K562 (cell line): ENCODE data around the gene RNF166. TPM values are rescaled to one million over a fixed set of nuclear protein-coding genes. Genes with fewer than 3 reads are reported as not detected.
A peak's percentile ranks its signal among the peaks of the same experiment; 100 is the strongest.

Experiments used
- ATAC-seq: fragments of 200-7000 bp; cut with Tn5 transposase; 3 replicates; pipeline ENCODE4 v1.9.1; 2020; ENCODE audit warnings: moderate library complexity
- BruUV-seq: library from RNA; stranded (reverse); fragments of 400-500 nt; replicated peaks from 2 replicates; lab custom pipeline; 2021; lab: Mats Ljungman, UMichigan
- CTCF ChIA-PET: fragments of 300-600 bp; formaldehyde crosslinking; extraction: SDS; loops from one replicate; lab custom pipeline; 2021; ENCODE audit warnings: low intra/inter-chr PET ratio; lab: Yijun Ruan, JAX
- POLR2A ChIA-PET: fragments of 300-600, 350-650 bp; sonication (Branson Sonifier 250); formaldehyde crosslinking; extraction: SDS; loops from one replicate; lab custom pipeline; 2021; ENCODE audit warnings: antibody characterized with exemption, inconsistent platforms; lab: Yijun Ruan, JAX
- DNase-seq, 4 experiments: peaks; one replicate each; pipeline versions ENCODE4 v3.0.0 to v3.0.0-alpha.2; 2011 to 2018; ENCODE audit warnings: low spot score in 3 of 4, mixed read lengths in 3 of 4; ENCODE audit errors: extremely low read depth in 1 of 4
- FAIRE-seq: peaks from 2 replicates; lab custom pipeline; 2011; peaks lifted over from hg19 to GRCh38; lab: Jason Lieb, UNC
- H2AFZ ChIP-seq: 2 replicates; pipeline ENCODE4 v1.6.0; 2011; ENCODE audit warnings: low read depth, low read length, control low read depth, inconsistent platforms
- H3K27ac ChIP-seq: fragments of 200-600 bp; 3 replicates; pipeline ENCODE4 v1.8.0; 2011; ENCODE audit warnings: low read depth, mild to moderate bottlenecking, control low read depth, inconsistent platforms, low read length, moderate library complexity, mixed read lengths; ENCODE audit errors: extremely low read depth
- H3K27me3 ChIP-seq, 2 experiments: fragments of 300-600 bp in 1 of 2; 2 replicates in 1 of 2; 3 replicates in 1 of 2; pipeline versions ENCODE4 v1.6.0 to v1.8.0; 2011; ENCODE audit warnings: inconsistent platforms in 2 of 2, low read length in 2 of 2, mild to moderate bottlenecking in 1 of 2, mixed read lengths in 1 of 2, moderate library complexity in 1 of 2; ENCODE audit not compliant: control insufficient read depth in 2 of 2, insufficient read depth in 2 of 2
- H3K36me3 ChIP-seq: fragments of 300-600 bp; 3 replicates; pipeline ENCODE4 v1.8.0; 2011; ENCODE audit warnings: mild to moderate bottlenecking, low read length, inconsistent platforms; ENCODE audit not compliant: control insufficient read depth, insufficient read depth
- H3K4me1 ChIP-seq, 2 experiments: fragments of 200-600 bp in 1 of 2; replicated peaks in 1 of 2; 2 replicates in 1 of 2; 3 replicates in 1 of 2; pipeline versions ENCODE4 v1.5.1 to v1.8.0; 2011; ENCODE audit warnings: inconsistent platforms in 2 of 2, low read length in 2 of 2, mild to moderate bottlenecking in 1 of 2, mixed read lengths in 1 of 2, moderate library complexity in 1 of 2; ENCODE audit not compliant: control insufficient read depth in 2 of 2, insufficient read depth in 2 of 2
- H3K4me2 ChIP-seq: 2 replicates; pipeline ENCODE4 v1.6.1; 2011; ENCODE audit warnings: low read length, control low read depth, inconsistent platforms, mixed read lengths; ENCODE audit not compliant: insufficient read depth
- H3K4me3 ChIP-seq: fragments of 200-600 bp; sonication (generic), shearing (Covaris generic); 2 replicates; pipeline ENCODE4 v1.5.1; 2016; ENCODE audit warnings: control low read depth, inconsistent platforms
- H3K79me2 ChIP-seq: fragments of 200-600 bp; 3 replicates; pipeline ENCODE4 v1.8.0; 2011; ENCODE audit warnings: low read length, inconsistent platforms; ENCODE audit not compliant: control insufficient read depth, insufficient read depth
- H3K9ac ChIP-seq, 2 experiments: 2 replicates each; pipeline versions ENCODE4 v1.6.0 to v1.6.1; 2011; ENCODE audit warnings: low read depth in 2 of 2, low read length in 2 of 2, control low read depth in 1 of 2, inconsistent platforms in 1 of 2, mild to moderate bottlenecking in 1 of 2, mixed read lengths in 1 of 2; ENCODE audit not compliant: insufficient read depth in 1 of 2
- H3K9me1 ChIP-seq: one replicate; pipeline ENCODE4 v1.6.0; 2011; ENCODE audit warnings: inconsistent platforms, mild to moderate bottlenecking, low read length, moderate library complexity; ENCODE audit not compliant: control insufficient read depth, insufficient read depth
- H3K9me3 ChIP-seq: replicated peaks from 2 replicates; pipeline ENCODE4 v1.5.1; 2011; ENCODE audit warnings: low read depth, low read length, inconsistent platforms; ENCODE audit not compliant: control insufficient read depth, insufficient read depth
- H4K20me1 ChIP-seq: replicated peaks from 2 replicates; pipeline ENCODE4 v1.6.1; 2011; ENCODE audit warnings: low read length, inconsistent platforms, mixed read lengths; ENCODE audit not compliant: control insufficient read depth, insufficient read depth
- MCM5 ChIP-seq: fragments of 450-650 bp; IDR thresholded peaks from 2 replicates; pipeline ENCODE4 v1.6.1; 2016; ENCODE audit warnings: low read depth
- PRDM10 ChIP-seq: fragments of 450-650 bp; IDR thresholded peaks from 2 replicates; pipeline ENCODE4 v1.6.1; 2018; ENCODE audit not compliant: partially characterized antibody
- RBFOX2 ChIP-seq: fragments of 200-400 bp; formaldehyde crosslinking; IDR thresholded peaks from 2 replicates; pipeline ENCODE4 v1.6.1; 2017; ENCODE audit warnings: low read depth, mild to moderate bottlenecking, low read length, moderate library complexity
- RNF219 ChIP-seq: fragments of 250-450 bp; sonication (Bioruptor Pico); IDR thresholded peaks from 2 replicates; pipeline ENCODE4 v1.5.0; 2022; ENCODE audit warnings: mild to moderate bottlenecking
- WGBS: fragments of 100-300 bp; shearing (Covaris generic); methylation state at CpG from one replicate; pipeline ENCODE4 v1.1.6; 2016; ENCODE audit warnings: low coverage, mixed read lengths; ENCODE audit not compliant: insufficient coverage; ENCODE audit errors: missing lambda C conversion rate; 5-methylcytosine and 5-hydroxymethylcytosine counted together
- in situ Hi-C: fragments of 300-500 bp; cut with MboI; formaldehyde crosslinking; loops from 4 replicates; pipeline ENCODE4 v1.15.0; 2018; ENCODE audit warnings: inconsistent platforms, mixed read lengths
- intact Hi-C: fragments of 100-400 bp; cut with micrococcal nuclease; formaldehyde crosslinking; loops from 2 replicates; pipeline ENCODE4 v1.14.2; 2022
- polyA plus RNA-seq, 8 experiments: library from polyadenylated mRNA; depleted of rRNA in 4 of 8; stranded (reverse) in 5 of 8; unstranded in 3 of 8; fragments of >200 nt; fragmentation: Nextera tagmentation in 2 of 8; fragmentation: Illumina TruSeq in 1 of 8; extraction: Ambion mirVana in 2 of 8; extraction: Trizol in 1 of 8; gene quantifications; 2 replicates each; pipeline versions ENCODE4 v1.2.1 to v1.2.3, GENCODE V29; 2011 to 2014; ENCODE audit warnings: inconsistent platforms in 1 of 8, missing spikeins in 1 of 8
- total RNA-seq, 7 experiments: library from RNA; depleted of rRNA in 6 of 7; stranded (reverse); fragments of >200 nt in 6 of 7; fragmentation: Illumina TruSeq in 2 of 7; extraction: Trizol in 2 of 7; gene quantifications; 2 replicates each; pipeline versions ENCODE4 v1.2.1 to v1.2.3, GENCODE V29; 2011 to 2021; ENCODE audit warnings: low replicate concordance in 1 of 7

Gene RNF166
- total and polyA plus RNA-seq, 9 of the 15 experiments (the other 6 are each of a cell fraction or from before 2014, with no cell fraction given): 0.56 to 60.3 (median 19.5) TPM

DNA sequence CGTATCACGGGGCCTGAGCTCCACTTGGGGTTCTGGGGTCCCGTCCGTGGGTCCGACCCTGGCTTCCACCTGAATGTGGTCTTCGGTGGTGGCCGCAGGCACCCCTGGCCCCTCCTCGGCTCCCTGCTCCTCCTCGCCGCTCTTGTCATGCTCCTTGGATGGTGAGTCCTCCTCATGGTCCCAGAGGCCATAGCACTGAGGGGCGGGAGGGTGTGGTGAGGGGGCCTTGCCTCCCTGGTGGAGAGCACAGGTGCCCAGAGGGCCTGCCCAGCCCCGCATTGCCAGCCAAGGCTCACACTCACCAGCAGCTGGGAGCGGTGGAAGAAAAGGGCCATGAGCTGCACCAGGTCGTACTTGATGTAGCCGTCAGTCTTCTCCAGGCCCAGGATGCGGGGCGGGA lies 15.0 kb upstream of the RNF166 start:
- ChIA-PET POLR2A (interaction anchor here (0.6 to 1.6 kb wide), 7 partner anchors 9 to 438 kb away, joined by 3 to 6 read pairs (median 3); no protein-coding TSS in a partner anchor), CTCF (no interaction called here)
- ATAC-seq (no peak), FAIRE-seq (no peak), DNase-seq (no peak)
- Histone ChIP-seq H3K36me3 (peaks cover 100% of the 10 kb centered on the region), H3K9me1 (peaks cover 3% of the 10 kb centered on the region), H3K79me2 (no peaks in the 10 kb centered on the region; the same call in 2 of the 3 replicates), H3K4me3 (no peak overlapping the region), H3K4me1 (peaks cover 0 to 49% of the 10 kb centered on the region in 2 experiments; a peak in 1 of 5 replicates), H4K20me1 (no peaks in the 10 kb centered on the region; the same call in 1 of the 2 replicates), H3K27me3 (no peaks in the 10 kb centered on the region; a peak in 1 of 5 replicates), H3K9ac (no peak overlapping the region), H2AFZ (no peak overlapping the region), H3K4me2 (no peak overlapping the region), H3K27ac (no peak overlapping the region), H3K9me3 (0 out of 2 replicates have a peak, but pooled peaks cover 2% of the 10 kb centered on the region)
- intact Hi-C loops (no loop called here), in situ Hi-C loops (no loop called here)
- no peak for TF ChIP-seq MCM5
- TF ChIP-seq PRDM10: no peak
- TF ChIP-seq RNF219: no peak
- 0 out of 2 replicates have a peak, but pooled peaks have one; percentile 3 for TF ChIP-seq RBFOX2
- WGBS: 97% methylated on average over 10 of the region's 17 CpGs
- BruUV-seq: no TSS peak
